GM23248 (cell line): ENCODE results near the gene FAM120C.

ENCODE experiments used
- EZH2 ChIP-seq: fragments of 200-600 bp; sonication (generic); IDR thresholded peaks from 2 replicates; pipeline ENCODE4 v1.6.1; 2018; ENCODE audit warnings: antibody characterized with exemption, mild to moderate bottlenecking; ENCODE audit not compliant: insufficient read depth, poor library complexity, severe bottlenecking
- EZH2phosphoT487 ChIP-seq: fragments of 200-600 bp; sonication (generic); IDR thresholded peaks from 2 replicates; pipeline ENCODE4 v1.6.1; 2018; ENCODE audit warnings: antibody characterized with exemption, moderate library complexity, mild to moderate bottlenecking, low read depth; ENCODE audit not compliant: insufficient read depth

DNA sequence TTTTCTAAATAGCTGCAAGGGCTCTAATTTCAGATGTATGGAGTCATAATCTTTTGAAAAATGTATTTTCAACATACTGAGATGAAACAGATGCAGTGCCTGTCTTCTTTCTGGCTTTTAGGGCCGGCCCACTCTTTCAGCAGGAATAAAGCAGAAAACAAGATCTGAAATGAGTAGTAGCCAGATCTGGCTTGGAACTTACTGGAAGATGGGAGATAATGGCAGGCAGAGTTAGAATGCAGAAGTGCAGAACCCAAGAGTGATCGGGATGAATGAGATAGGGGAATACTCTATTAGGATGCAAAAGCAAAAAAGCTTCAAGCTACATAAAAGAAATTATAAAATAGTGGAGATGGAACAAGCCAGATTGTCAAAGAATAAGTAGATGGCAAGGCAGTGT lies 1.4 kb upstream of the FAM120C start:
- TF ChIP-seq EZH2 (no peak), EZH2phosphoT487 (no peak)
